ENCODE results near the gene CPPED1.
"Not testable (repeated sequence)": the region's sequence is repeated elsewhere in the genome, so short reads cannot be mapped to it uniquely, and the experiment has no call there.

CPPED1 gene

DNA sequence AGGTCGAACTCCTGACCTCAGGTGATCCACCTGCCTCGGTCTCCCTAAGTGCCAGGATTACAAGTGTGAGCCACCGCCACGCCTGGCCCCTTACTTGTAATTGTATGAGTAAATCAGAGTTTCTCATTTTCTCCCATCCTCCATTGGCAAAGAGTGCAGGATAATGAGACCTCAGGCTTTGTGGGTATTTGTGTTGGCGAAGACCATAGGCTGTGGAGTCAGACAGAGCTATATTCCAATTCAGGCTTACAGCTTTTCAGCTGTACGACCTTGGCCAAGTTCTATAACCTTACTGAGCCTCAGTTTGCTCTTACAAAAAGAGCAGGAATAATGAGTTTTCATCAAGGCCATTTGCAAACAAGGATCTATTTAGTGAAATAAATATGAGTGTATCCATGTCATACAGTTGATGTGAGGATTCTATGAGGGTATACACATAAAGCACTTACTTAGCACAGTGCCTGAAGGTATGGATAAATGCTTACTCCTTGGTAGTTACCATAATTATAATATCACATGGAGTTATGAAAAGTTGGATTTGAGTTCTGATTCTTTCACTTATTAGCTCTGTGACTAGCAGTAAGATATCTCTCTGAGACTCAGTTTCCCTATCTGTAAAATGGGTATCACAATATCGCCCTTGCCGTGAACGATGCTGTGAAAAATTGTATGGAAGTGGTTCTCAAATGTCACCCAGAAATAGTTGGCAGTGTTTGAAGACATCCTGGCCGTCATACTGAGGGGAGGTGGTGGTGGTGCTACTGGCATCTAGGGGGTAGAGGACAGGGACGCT, 25.6 kb upstream of the CPPED1 start:
- TF ChIP-seq, protein P1, sequence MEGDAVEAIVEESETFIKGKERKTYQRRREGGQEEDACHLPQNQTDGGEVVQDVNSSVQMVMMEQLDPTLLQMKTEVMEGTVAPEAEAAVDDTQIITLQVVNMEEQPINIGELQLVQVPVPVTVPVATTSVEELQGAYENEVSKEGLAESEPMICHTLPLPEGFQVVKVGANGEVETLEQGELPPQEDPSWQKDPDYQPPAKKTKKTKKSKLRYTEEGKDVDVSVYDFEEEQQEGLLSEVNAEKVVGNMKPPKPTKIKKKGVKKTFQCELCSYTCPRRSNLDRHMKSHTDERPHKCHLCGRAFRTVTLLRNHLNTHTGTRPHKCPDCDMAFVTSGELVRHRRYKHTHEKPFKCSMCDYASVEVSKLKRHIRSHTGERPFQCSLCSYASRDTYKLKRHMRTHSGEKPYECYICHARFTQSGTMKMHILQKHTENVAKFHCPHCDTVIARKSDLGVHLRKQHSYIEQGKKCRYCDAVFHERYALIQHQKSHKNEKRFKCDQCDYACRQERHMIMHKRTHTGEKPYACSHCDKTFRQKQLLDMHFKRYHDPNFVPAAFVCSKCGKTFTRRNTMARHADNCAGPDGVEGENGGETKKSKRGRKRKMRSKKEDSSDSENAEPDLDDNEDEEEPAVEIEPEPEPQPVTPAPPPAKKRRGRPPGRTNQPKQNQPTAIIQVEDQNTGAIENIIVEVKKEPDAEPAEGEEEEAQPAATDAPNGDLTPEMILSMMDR (IDR thresholded peaks at IDR 0.05) = no peak
- TF ChIP-seq ZFX (IDR thresholded peaks at IDR 0.05; ENCODE audit: borderline replicate concordance) = no peak
- H3K27ac ChIP-seq = no peak overlapping the region

DNA sequence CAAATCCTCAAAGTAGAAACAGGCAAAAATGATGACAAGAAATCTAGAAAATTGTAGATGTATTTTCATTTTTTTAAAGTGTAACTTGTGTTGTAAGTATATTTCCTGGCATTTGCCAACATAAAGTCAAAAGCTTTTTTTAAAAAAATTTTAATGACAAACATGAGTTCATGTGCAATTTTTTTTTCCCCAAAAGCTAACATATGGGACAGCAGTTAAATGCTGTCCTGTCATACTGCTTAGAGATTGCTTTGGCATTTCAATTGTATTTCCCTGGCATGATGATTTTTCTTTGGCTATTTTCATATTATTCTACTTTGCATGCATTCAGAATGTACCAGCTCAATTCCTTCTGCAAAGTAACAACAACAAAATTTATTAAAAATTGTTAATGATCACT, 24.5 kb upstream of the CPPED1 start:
- TF ChIP-seq, protein P1 (IDR thresholded peaks at IDR 0.05) = no peak
- TF ChIP-seq ZFX (IDR thresholded peaks at IDR 0.05; ENCODE audit: borderline replicate concordance) = no peak

GRCh38 chr16:12826559-12826958, 22.9 kb upstream of the CPPED1 start:
- H3K27ac ChIP-seq = no peak overlapping the region
- TF ChIP-seq, protein P1 (IDR thresholded peaks at IDR 0.05) = no peak
- no peak for TF ChIP-seq ZFX (IDR thresholded peaks at IDR 0.05; ENCODE audit: borderline replicate concordance)

More for the DNA sequence above, 24.5 kb upstream of the CPPED1 start:
- H3K27ac ChIP-seq = no peak overlapping the region

DNA sequence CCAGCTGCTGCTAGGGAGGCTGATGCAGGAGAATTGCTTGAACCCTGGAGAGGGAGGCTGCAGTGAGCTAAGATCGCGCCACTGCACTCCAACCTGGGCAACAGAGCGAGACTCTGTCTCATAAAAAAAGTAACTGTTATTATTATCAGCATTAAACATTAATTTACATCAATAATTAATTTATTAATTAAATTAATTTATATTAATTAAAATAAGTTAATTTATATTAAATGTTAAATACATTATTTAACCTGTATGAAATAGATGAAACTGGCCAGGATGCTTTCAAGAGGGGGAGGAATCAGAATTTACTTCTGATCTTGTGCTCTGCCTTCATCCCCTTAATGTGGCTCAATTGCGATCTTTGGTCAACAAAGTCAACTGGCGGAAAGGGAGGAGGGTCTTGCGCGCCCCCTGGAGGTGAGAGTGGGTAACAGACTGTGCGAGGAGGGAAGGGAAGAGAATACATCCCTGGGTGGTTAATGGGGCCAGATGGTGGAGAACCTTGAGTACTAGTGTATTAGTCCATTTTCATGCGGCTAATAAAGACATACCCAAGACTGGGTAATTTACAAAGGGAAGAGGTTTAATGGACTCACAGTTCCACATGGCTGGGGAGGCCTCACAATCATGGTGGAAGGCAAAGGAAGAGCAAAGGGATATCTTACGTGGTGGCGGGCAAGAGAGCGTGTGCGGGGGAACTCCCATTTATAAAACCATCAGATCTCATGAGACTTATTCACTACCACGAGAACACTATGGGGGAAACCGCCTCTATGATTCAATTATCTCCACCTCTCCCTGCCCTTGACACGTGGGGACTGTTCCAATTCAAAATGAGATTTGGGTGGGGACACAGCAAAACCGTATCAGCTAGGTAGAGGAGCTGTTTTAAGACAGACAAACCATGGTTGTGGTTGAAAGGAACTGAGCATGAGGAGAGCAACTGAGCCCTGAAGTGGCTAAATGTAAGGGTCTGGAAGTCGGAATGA, 15.7 kb upstream of the CPPED1 start:
- TF ChIP-seq, protein P1 (IDR thresholded peaks at IDR 0.05) = peak; percentile 91
- TF ChIP-seq ZFX (IDR thresholded peaks at IDR 0.05; ENCODE audit: borderline replicate concordance) = no peak
- no peak overlapping the region for H3K27ac ChIP-seq

DNA sequence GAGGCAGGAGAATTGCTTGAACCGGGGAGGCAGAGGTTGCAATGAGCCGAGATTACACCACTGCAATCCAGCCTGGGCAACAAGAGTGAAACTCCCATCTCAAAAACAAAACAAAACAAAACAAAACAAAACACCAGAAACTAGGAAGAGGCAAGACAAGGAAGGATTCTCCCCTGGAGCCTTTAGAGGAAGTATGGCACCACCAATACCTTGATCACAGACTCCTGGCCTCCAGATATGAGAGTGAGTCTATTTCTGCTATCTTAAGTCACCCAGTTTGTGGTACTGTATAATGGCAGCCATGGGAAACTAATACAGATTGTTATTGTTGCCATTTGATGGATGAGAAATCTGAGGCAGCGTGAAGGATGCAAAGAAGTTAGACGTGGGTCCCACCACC, 14.6 kb upstream of the CPPED1 start:
- H3K27ac ChIP-seq = no peak overlapping the region

GRCh38 chr16:12816791-12817214, 13.1 kb upstream of the CPPED1 start:
- not testable (repeated sequence) for H3K27ac ChIP-seq

More for the DNA sequence above, 14.6 kb upstream of the CPPED1 start:
- TF ChIP-seq ZFX (IDR thresholded peaks at IDR 0.05; ENCODE audit: borderline replicate concordance) = no peak
- TF ChIP-seq, protein P1 (IDR thresholded peaks at IDR 0.05) = no peak

DNA sequence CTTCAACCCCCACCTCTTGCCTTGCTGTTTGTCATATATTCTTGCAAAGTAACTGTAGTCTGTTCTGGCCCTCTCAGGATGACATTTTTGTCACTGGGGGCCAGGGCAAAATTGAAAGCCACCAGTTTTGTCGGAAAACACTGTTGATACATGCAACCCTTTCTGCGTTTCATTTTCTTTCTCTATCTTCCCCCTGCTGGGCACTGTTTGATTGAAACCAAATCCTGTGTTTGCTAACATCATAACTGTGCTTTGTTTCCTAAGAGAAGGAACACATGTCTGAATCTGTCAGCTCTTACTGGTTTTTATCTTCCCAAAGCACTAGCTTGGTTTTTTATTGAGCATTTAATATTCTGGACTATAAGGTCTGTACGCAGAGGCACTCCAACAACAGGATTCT, 11.7 kb upstream of the CPPED1 start:
- H3K27ac ChIP-seq = no peak overlapping the region
- TF ChIP-seq, protein P1 (IDR thresholded peaks at IDR 0.05) = no peak
- no peak for TF ChIP-seq ZFX (IDR thresholded peaks at IDR 0.05; ENCODE audit: borderline replicate concordance)

GRCh38 chr16:12813734-12814133, 10.0 kb upstream of the CPPED1 start:
- not testable (repeated sequence) for H3K27ac ChIP-seq

DNA sequence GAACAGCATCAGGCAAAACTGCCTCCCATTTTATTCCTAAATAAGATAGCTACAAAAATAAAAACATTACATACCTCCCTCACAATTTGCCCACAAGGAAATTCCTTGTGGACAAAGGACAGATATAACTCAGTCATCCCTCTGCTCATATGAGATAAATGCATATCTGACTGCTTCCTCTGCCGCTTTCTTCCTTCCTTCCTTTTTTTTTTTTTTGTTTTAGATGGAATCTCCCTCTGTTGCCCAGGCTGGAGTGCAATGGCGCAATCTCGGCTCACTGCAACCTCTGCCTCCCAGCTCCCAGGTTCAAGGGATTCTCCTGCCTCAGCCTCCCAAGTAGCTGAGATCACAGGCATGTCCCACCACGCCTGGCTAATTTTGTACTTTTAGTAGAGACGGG, 9.6 kb upstream of the CPPED1 start:
- not testable (repeated sequence) for H3K27ac ChIP-seq
